LNCAP (cell line): ENCODE measurements around the gene SARS1.

Source experiments
- TF ChIP-seq, protein P1 (sequence below): fragments of 450-650 bp; IDR thresholded peaks from 2 replicates; pipeline ENCODE4 v1.5.1; 2017; ENCODE audit warnings: mild to moderate bottlenecking

SARS1 gene

DNA sequence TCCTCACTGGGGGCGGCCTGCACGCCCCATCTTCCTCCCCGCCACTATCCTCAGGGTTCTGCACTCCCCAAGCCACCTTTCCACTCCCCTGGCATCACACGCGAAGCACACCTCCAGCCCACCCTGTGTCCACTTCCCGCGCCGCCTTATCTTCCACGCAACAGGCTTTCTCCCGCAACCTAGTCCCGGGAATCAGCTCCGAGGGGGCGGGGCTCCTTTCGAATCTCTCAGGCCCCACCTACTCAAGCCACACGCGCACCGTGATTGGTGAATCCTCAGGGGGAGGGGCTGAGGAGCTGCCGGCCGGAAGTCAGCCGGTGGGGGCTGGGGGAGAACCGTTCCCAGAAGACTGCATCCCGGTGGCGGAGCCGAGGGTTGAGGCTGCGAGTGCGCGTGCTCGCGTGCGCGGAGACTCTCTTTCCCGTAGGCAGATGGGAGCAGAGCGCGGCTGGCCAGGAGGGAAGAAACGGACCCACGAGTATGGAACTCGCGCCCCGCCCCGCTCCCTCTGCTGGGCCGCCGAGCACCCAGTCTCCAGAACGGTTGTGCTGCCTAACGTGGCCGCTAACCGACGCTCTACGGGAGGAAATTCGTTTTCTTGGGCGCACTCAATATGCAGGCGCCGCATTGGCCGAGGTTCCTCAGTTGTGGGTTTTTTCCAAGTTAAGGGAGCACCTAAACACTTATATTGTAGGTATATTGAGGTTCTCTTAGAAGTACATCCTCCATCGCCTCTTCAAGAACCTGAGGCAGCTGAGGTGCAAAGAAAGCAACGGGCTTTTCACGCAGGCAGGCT lies 69.4 kb downstream of the SARS1 start, which contains the start of gene PSRC1:
Gene PSRC1, minus strand, starts transcription at position 194 of the 796 bp plus-strand sequence.
- TF ChIP-seq, protein P1, sequence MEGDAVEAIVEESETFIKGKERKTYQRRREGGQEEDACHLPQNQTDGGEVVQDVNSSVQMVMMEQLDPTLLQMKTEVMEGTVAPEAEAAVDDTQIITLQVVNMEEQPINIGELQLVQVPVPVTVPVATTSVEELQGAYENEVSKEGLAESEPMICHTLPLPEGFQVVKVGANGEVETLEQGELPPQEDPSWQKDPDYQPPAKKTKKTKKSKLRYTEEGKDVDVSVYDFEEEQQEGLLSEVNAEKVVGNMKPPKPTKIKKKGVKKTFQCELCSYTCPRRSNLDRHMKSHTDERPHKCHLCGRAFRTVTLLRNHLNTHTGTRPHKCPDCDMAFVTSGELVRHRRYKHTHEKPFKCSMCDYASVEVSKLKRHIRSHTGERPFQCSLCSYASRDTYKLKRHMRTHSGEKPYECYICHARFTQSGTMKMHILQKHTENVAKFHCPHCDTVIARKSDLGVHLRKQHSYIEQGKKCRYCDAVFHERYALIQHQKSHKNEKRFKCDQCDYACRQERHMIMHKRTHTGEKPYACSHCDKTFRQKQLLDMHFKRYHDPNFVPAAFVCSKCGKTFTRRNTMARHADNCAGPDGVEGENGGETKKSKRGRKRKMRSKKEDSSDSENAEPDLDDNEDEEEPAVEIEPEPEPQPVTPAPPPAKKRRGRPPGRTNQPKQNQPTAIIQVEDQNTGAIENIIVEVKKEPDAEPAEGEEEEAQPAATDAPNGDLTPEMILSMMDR: peak; percentile 46

DNA sequence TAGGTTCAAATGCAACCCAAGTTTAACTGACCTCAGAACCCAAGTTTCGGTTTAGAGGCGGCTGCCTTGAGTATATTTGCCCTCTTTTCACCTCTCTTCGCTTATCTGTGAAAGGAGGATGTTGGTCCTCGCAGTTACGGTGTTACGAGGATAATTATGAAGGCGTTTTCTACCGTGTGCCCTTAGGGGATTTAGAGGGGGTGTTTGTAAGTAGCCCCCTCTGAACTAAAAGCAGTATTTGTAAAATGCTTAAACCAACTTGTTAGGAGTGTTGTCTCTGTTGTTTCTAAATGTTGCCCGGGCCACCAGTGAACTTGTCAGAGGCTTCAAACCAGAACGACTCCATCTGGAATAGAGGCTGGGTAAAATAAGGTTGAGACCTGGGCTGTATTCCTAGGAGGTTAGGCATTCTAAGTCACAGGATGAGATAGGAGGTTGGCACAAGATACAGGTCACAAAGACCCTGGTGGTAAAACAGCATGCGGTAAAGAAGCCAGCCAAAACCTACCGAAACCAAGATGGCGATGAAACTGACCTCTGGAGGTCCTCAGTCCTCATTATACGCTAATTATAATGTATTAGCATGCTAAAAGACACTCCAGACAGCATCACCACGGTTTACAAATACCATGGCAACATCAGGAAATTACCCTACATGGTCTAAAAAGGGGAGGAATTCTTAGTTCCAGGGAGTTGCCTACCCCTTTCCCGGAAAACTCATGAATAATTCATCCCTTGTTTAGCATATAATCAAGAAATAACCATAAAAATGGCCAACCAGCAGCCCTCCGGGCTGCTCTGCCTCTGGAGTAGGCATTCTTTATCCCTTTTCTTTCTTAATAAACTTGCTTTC lies 70.3 kb downstream of the SARS1 start:
- TF ChIP-seq, protein P1: no peak
